ENCODE data around the gene CHAF1A.

Gene CHAF1A

GRCh38 chr19:4428326-4428975 lies 26.0 kb downstream of the CHAF1A start:
- no peak for TF ChIP-seq EZH2phosphoT487 (IDR thresholded peaks at IDR 0.05; ENCODE audit: borderline replicate concordance, low read length)
- no peak for TF ChIP-seq CTCF (IDR thresholded peaks at IDR 0.05; ENCODE audit: low read depth, low read length, poor library complexity, severe bottlenecking)
- no peaks in the 10 kb centered on the region for H3K27me3 ChIP-seq (ENCODE audit: control insufficient read depth, low read length)
- H3K4me2 ChIP-seq (ENCODE audit: low read length), result no peak overlapping the region
- no peaks in the 10 kb centered on the region for H3K9me3 ChIP-seq (ENCODE audit: control insufficient read depth, insufficient read depth, low read length)
- H3F3A ChIP-seq (ENCODE audit: control insufficient read depth, insufficient read depth), result no peaks in the 10 kb centered on the region
- no peaks in the 10 kb centered on the region for H3K9me2 ChIP-seq (replicated peaks; ENCODE audit: control insufficient read depth, low read length)
- no peak overlapping the region for H3K27ac ChIP-seq (ENCODE audit: low read depth, low read length)
- peaks cover 51% of the 10 kb centered on the region for H3K4me1 ChIP-seq (ENCODE audit: control insufficient read depth, low read length)
- peaks cover 47% of the 10 kb centered on the region for H3K79me2 ChIP-seq (ENCODE audit: control insufficient read depth, low read length)
- peaks cover 82% of the 10 kb centered on the region for H3K36me3 ChIP-seq (ENCODE audit: control insufficient read depth, low read length)
- H3K4me3 ChIP-seq (ENCODE audit: low read length), result no peak overlapping the region
- H4K20me1 ChIP-seq (ENCODE audit: control insufficient read depth, insufficient read depth, low read depth, low read length), result 0 out of 2 replicates have a peak, but pooled peaks cover 3% of the 10 kb centered on the region

- peaks cover 49% of the 10 kb centered on the region for H3K79me2 ChIP-seq (ENCODE audit: control insufficient read depth, low read length)
- H4K20me1 ChIP-seq (ENCODE audit: control insufficient read depth, insufficient read depth, low read depth, low read length), result 0 out of 2 replicates have a peak, but pooled peaks cover 3% of the 10 kb centered on the region
- H3K9me2 ChIP-seq (replicated peaks; ENCODE audit: control insufficient read depth, low read length), result no peaks in the 10 kb centered on the region
- no peaks in the 10 kb centered on the region for H3K9me3 ChIP-seq (ENCODE audit: control insufficient read depth, insufficient read depth, low read length)
- H3K4me2 ChIP-seq (ENCODE audit: low read length), result 0 out of 2 replicates have a peak overlapping the region, but pooled peaks have one; percentile 75
- no peaks in the 10 kb centered on the region for H3K27me3 ChIP-seq (ENCODE audit: control insufficient read depth, low read length)
- peaks cover 82% of the 10 kb centered on the region for H3K36me3 ChIP-seq (ENCODE audit: control insufficient read depth, low read length)
- no peaks in the 10 kb centered on the region for H3F3A ChIP-seq (ENCODE audit: control insufficient read depth, insufficient read depth)
- H3K27ac ChIP-seq (ENCODE audit: low read depth, low read length), result no peak overlapping the region
- peaks cover 51% of the 10 kb centered on the region for H3K4me1 ChIP-seq (ENCODE audit: control insufficient read depth, low read length)
- TF ChIP-seq EZH2phosphoT487 (IDR thresholded peaks at IDR 0.05; ENCODE audit: borderline replicate concordance, low read length) (no peak), CTCF (IDR thresholded peaks at IDR 0.05; ENCODE audit: low read depth, low read length, poor library complexity, severe bottlenecking) (no peak)
- no peak overlapping the region for H3K4me3 ChIP-seq (ENCODE audit: low read length)
Observed at GRCh38 chr19:4429256-4429655, 26.8 kb downstream of the CHAF1A start.

GRCh38 chr19:4429771-4430171 lies 27.3 kb downstream of the CHAF1A start:
- Histone ChIP-seq H3K27ac (ENCODE audit: low read depth, low read length) (no peak overlapping the region), H4K20me1 (ENCODE audit: control insufficient read depth, insufficient read depth, low read depth, low read length) (0 out of 2 replicates have a peak, but pooled peaks cover 3% of the 10 kb centered on the region), H3K4me1 (ENCODE audit: control insufficient read depth, low read length) (peaks cover 51% of the 10 kb centered on the region), H3K4me3 (ENCODE audit: low read length) (no peak overlapping the region), H3K4me2 (ENCODE audit: low read length) (peak overlapping the region; percentile 75), H3K27me3 (ENCODE audit: control insufficient read depth, low read length) (no peaks in the 10 kb centered on the region), H3F3A (ENCODE audit: control insufficient read depth, insufficient read depth) (no peaks in the 10 kb centered on the region), H3K79me2 (ENCODE audit: control insufficient read depth, low read length) (peaks cover 54% of the 10 kb centered on the region), H3K36me3 (ENCODE audit: control insufficient read depth, low read length) (peaks cover 84% of the 10 kb centered on the region), H3K9me3 (ENCODE audit: control insufficient read depth, insufficient read depth, low read length) (no peaks in the 10 kb centered on the region), H3K9me2 (replicated peaks; ENCODE audit: control insufficient read depth, low read length) (no peaks in the 10 kb centered on the region)
- TF ChIP-seq CTCF (IDR thresholded peaks at IDR 0.05; ENCODE audit: low read depth, low read length, poor library complexity, severe bottlenecking) (no peak), EZH2phosphoT487 (IDR thresholded peaks at IDR 0.05; ENCODE audit: borderline replicate concordance, low read length) (no peak)
